ENCODE measurements around the gene FBXO28. TPM values are rescaled to one million over a fixed set of nuclear protein-coding genes. Genes with fewer than 3 reads are reported as not detected.

FBXO28 gene
- total RNA-seq, 1 experiment from 2014 or later, result 45.8 TPM

- peaks cover 20% of the 10 kb centered on the region for H3K4me1 ChIP-seq (ENCODE audit: insufficient read depth, low read length, poor library complexity, severe bottlenecking)
- H3K27me3 ChIP-seq (replicated peaks; ENCODE audit: insufficient read depth, low read depth, low read length, poor library complexity), result no peaks in the 10 kb centered on the region
- no peak overlapping the region for H3K27ac ChIP-seq (ENCODE audit: low read depth, low read length, poor library complexity, severe bottlenecking)
- no peak overlapping the region for H3K4me3 ChIP-seq (ENCODE audit: low read depth, low read length, poor library complexity, severe bottlenecking)
- no peak for DNase-seq (ENCODE audit: low spot score)
- ChIA-PET CTCF (no interaction called here), POLR2A (ENCODE audit: low non-redundant PET) (no interaction called here)
- no TSS peak for BruUV-seq (replicated peaks)
- intact Hi-C loops (cut with micrococcal nuclease; ENCODE audit: unreplicated experiment), result no loop called here
- no peaks in the 10 kb centered on the region for H3K36me3 ChIP-seq (ENCODE audit: insufficient read depth, low read length, poor library complexity, severe bottlenecking)
- no peak for TF ChIP-seq EZH2 (IDR thresholded peaks at IDR 0.05; ENCODE audit: borderline replicate concordance, low read depth, low read length, poor library complexity, severe bottlenecking)
- TF ChIP-seq, protein P1, sequence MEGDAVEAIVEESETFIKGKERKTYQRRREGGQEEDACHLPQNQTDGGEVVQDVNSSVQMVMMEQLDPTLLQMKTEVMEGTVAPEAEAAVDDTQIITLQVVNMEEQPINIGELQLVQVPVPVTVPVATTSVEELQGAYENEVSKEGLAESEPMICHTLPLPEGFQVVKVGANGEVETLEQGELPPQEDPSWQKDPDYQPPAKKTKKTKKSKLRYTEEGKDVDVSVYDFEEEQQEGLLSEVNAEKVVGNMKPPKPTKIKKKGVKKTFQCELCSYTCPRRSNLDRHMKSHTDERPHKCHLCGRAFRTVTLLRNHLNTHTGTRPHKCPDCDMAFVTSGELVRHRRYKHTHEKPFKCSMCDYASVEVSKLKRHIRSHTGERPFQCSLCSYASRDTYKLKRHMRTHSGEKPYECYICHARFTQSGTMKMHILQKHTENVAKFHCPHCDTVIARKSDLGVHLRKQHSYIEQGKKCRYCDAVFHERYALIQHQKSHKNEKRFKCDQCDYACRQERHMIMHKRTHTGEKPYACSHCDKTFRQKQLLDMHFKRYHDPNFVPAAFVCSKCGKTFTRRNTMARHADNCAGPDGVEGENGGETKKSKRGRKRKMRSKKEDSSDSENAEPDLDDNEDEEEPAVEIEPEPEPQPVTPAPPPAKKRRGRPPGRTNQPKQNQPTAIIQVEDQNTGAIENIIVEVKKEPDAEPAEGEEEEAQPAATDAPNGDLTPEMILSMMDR (conservative IDR thresholded peaks at IDR 0.05; ENCODE audit: low read depth, low read length), result no peak
- no peaks in the 10 kb centered on the region for H3K9me3 ChIP-seq (ENCODE audit: low read depth, low read length, poor library complexity, severe bottlenecking)
Measured at GRCh38 chr1:224199679-224200078, 85.8 kb downstream of the FBXO28 start.

DNA sequence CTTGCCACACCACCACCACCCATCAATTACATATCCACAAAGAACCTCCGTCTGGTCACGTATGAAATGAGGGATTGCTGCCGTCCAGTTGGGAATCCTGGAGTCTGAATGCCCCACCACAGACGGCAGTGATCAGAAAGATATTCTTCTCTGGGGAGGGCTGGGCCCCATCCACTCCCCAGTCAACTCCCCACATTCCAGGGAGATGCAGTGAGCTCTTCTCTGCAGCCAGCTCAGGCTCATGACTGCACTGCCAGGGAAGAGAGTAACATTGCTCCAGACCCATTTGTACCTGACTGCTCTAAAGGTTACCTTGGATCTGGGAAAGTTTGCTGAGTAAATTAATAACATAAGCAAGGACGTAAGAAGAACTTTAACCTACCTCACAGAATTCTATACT is 87.5 kb downstream of the FBXO28 start:
- CTCF ChIA-PET, result no interaction called here
- Histone ChIP-seq H3K9me3 (ENCODE audit: low read depth, low read length, poor library complexity, severe bottlenecking) (no peaks in the 10 kb centered on the region), H3K36me3 (ENCODE audit: insufficient read depth, low read length, poor library complexity, severe bottlenecking) (no peaks in the 10 kb centered on the region), H3K4me1 (ENCODE audit: insufficient read depth, low read length, poor library complexity, severe bottlenecking) (peaks cover 20% of the 10 kb centered on the region), H3K27ac (ENCODE audit: low read depth, low read length, poor library complexity, severe bottlenecking) (no peak overlapping the region), H3K4me3 (ENCODE audit: low read depth, low read length, poor library complexity, severe bottlenecking) (no peak overlapping the region), H3K27me3 (replicated peaks; ENCODE audit: insufficient read depth, low read depth, low read length, poor library complexity) (no peaks in the 10 kb centered on the region)
- POLR2A ChIA-PET (ENCODE audit: low non-redundant PET), result interaction anchor here (0.6 kb wide), 1 partner anchor 42 kb away, joined by 3 read pairs; no protein-coding TSS in a partner anchor
- no peak for DNase-seq (ENCODE audit: low spot score)
- no TSS peak for BruUV-seq (replicated peaks)
- TF ChIP-seq EZH2 (IDR thresholded peaks at IDR 0.05; ENCODE audit: borderline replicate concordance, low read depth, low read length, poor library complexity, severe bottlenecking), result no peak
- TF ChIP-seq, protein P1 (conservative IDR thresholded peaks at IDR 0.05; ENCODE audit: low read depth, low read length), result no peak
- intact Hi-C loops (cut with micrococcal nuclease; ENCODE audit: unreplicated experiment), result no loop called here

GRCh38 chr1:224201853-224202252 is 87.9 kb downstream of the FBXO28 start:
- BruUV-seq (replicated peaks), result no TSS peak
- CTCF ChIA-PET, result no interaction called here
- Histone ChIP-seq H3K27ac (ENCODE audit: low read depth, low read length, poor library complexity, severe bottlenecking) (no peak overlapping the region), H3K9me3 (ENCODE audit: low read depth, low read length, poor library complexity, severe bottlenecking) (no peaks in the 10 kb centered on the region), H3K27me3 (replicated peaks; ENCODE audit: insufficient read depth, low read depth, low read length, poor library complexity) (no peaks in the 10 kb centered on the region), H3K4me3 (ENCODE audit: low read depth, low read length, poor library complexity, severe bottlenecking) (no peak overlapping the region), H3K4me1 (ENCODE audit: insufficient read depth, low read length, poor library complexity, severe bottlenecking) (peaks cover 16% of the 10 kb centered on the region), H3K36me3 (ENCODE audit: insufficient read depth, low read length, poor library complexity, severe bottlenecking) (no peaks in the 10 kb centered on the region)
- TF ChIP-seq, protein P1 (conservative IDR thresholded peaks at IDR 0.05; ENCODE audit: low read depth, low read length), result no peak
- no peak for TF ChIP-seq EZH2 (IDR thresholded peaks at IDR 0.05; ENCODE audit: borderline replicate concordance, low read depth, low read length, poor library complexity, severe bottlenecking)
- intact Hi-C loops (cut with micrococcal nuclease; ENCODE audit: unreplicated experiment), result no loop called here
- DNase-seq (ENCODE audit: low spot score), result no peak
- POLR2A ChIA-PET (ENCODE audit: low non-redundant PET), result no interaction called here
